CD1c-positive myeloid dendritic cell (primary cell): Measurements from ENCODE around the gene OSGIN1.

Experiments used
- DNase-seq: peaks from one replicate; pipeline ENCODE4 v3.0.0-alpha.2; 2016; ENCODE audit errors: extremely low spot score

The OSGIN1 gene

DNA sequence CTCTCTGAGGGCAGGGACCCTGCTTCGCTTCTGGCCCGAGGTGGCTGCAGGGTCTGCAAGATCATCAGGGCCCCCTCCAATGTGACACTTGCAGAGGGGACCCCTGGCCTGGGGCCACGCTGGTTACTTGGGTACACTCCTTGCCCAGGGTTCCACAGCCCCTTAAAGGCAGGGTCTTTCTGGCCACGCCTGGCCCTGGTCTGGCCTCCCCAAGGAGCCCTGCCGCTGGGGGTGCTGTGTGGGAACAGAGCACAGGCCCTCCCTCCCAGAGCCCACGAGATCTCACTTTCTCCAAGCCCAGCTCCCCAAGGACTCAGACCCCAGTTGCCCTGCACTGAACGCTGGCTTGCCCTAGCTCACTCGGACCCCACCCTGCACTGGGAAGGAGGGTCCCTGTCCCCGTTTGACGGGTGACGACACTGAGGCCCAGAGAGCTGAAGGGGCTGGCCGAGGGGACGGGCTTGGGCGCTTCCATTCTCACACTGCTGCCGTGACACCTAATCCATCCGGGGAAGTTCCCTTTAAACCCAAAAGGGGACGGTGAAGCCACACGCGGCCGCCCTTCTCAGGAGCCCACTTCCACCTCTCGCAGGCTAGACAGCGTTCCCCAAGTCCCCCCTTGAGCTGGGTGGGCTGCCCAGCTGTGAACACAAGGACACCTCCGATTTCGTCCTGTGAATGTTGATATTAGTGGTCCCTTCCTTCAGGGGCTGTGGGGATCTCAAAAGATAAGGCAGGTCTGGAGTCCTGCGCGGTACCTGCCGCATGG lies 26.9 kb upstream of the OSGIN1 start:
- DNase-seq, result no peak

DNA sequence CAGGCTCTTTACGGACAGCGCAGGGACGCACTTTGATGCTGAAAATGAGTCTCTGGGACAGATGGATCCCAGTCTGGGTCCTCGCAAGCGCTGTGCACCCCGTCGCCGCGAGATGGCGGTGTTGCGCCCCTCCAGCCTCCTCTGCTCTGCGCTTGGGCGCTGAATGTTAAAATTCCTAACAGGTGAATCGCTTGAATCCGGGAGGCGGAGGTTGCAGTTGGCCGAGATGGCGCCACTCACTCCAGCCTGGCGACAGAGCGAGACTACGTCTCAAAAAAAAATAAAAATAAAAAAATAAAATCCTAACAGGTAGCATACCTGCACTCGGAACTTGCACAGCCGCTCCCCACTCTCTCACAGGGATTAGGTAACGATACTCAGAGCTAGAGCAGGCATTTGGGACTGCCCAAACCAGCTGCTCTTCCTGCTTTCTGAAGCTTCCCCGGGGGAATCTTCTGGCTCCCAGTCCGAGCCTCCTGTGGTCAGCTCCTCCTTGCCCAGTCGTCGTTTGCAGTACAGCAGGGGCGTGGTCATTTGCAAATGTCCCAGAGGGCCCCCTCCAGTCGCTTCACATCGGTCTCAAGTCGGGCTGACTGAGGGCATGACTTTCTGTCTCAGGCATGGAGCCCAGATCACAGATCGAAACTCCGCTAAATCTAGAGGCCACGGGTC lies 26.2 kb upstream of the OSGIN1 start:
- peak; percentile 57 for DNase-seq

GRCh38 chr16:83928341-83929055 lies 24.5 kb upstream of the OSGIN1 start:
- no peak for DNase-seq

- DNase-seq, result no peak
Observed at GRCh38 chr16:83929811-83930555, 23.1 kb upstream of the OSGIN1 start.

- no peak for DNase-seq
Observed at GRCh38 chr16:83930730-83931500, 22.1 kb upstream of the OSGIN1 start.

DNA sequence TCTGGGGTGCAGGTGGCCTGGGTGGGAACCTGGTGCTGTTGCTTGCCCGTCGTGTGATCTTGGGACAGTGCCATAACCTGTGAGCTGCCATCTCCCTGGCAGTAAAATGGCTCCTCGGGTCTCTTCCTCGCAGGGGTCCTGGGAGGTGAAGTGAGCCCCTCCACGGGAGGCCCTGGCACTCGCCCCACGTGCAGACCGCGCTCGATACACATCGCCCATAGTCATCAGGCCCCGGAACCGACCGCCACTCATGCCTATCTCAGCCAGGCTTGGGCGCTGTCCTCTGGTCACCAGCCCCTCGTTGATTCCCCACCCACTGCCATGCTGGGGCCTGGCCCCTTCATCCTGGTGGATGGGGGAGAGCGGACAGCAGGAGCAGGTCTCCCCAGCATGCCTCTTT lies 21.5 kb upstream of the OSGIN1 start:
- no peak for DNase-seq

DNA sequence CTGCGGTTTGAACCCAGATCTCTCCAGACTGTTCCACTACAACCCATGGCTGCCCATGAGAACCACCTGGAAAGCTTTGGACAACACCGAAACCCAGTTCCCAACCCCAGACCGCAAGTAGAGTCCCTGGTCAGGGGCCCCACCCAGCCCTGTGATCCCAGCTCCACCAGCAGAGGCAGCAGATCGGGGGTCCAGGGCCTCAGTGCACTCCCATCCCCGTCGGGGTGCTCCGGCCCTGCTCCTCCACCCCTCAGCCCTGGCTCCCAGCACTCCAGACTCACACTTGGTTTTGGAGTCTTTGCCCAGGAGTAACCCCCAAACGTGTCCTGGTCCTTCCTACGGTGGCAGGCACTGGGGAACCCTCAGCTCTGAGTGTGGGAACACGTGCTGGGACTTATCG lies 20.7 kb upstream of the OSGIN1 start:
- no peak for DNase-seq

- no peak for DNase-seq
Observed at GRCh38 chr16:83932955-83933673, 19.9 kb upstream of the OSGIN1 start.

DNA sequence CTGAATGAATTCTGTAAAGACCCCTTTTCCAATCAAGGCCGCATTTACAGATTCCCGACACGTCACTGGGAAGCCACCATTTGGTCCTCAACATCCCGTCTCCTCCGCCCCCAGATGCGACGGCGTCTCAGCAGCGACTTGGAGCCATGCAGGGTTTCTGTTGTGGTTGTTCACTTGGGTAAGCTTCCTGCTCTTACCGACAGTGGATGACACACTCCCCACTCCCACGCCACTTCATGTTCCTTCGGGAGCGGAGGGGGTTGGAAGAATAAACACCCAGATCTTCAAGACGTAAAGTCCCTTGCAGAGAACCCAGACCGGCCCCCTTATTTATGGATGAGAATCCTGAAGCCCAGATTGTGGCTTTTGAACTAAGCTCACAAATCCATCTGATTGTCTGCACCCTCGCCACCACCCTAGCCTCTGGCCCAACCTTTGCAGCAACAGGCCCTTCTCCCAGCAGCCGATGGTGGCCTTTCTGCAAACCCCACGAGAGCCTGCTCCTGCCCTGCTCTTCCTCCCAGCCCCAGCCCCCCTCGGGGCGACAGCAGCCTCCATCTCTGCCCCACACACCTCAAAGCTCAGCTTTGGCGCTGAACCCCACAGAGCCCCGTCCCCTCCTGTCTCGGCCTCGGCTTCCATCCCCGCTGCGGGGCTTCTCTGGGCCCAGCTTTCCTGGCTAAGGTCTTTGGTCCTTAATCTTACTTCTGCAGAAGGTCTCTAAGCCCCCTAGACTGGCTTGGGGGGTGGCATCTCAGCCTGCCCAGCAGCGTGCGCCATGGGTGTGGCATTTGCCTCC lies 19.0 kb upstream of the OSGIN1 start:
- no peak for DNase-seq

DNA sequence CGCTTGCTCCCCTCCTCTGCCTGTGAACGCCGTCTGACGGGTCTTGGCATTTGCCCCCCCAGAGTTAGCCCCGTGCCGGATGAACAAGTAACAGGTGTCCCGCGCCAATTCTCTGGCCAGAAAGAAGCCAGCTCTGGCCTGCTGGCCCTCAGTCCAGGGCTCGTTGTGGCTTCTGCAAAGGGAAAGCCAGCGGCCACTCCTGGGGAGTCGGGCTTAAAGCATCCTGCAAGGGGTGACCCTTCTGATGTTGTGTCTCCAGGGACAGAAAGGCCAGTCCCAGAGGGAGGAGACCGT lies 18.4 kb upstream of the OSGIN1 start:
- no peak for DNase-seq

DNA sequence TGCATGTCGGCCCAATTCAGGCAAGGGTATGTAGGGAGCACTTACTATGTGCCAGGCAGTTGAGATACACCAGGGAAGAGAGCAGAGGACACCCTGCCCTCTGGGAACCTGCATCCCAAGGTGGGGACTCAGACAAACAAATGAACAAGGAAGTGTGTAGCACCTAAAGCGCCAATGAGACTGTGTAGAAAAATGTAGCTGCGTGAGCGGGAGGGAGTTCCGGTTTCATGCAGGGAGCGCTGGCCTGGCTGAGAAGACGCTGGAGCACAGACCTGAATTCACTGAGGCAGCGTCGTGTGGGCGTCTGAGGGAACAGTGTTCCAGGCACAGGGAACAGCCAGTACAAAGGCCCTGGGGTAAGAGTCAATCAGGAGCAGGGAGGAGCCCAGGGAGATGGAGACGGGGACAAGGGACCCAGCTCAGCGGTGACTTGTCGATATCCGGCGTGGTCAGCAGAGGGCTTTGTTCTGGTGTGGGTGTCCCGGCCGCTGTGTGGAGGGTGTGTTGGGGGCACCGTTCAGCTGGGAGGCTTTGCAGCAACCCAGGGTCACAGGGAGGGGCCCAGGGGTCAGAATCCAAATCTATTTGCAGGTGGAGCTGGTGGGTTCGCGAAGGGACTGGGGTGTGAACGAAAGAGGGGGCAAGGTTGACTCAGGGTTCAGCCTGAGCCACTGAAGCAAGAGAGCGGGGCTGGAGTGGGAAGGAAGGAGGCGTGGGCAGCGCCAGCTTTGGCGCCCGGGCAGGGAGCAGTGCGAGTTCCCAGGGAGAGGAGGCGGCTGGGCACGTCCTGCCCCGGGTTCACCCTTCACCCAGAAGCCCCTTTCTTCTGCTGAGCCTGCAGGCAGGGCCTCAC lies 17.8 kb upstream of the OSGIN1 start:
- no peak for DNase-seq

DNA sequence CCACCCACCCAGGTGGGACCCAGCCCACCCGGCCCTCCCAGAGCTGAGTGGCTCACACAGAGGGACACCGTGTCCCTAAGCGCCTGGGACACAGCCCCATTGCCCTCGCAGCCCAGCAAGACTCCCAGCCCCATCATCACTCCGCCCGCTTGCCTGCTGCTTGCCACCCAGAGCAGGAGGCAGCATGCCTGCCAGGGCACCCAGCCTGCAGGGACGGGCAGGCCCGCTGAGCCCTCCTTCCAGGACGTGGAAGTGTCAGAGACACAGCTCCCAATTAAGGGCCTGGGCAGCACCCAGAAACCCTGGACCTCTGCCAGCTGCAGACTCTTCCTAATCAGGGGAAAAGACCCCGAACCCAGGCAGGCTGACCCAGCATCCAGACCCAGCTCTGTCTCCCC lies 17.2 kb upstream of the OSGIN1 start:
- no peak for DNase-seq

DNA sequence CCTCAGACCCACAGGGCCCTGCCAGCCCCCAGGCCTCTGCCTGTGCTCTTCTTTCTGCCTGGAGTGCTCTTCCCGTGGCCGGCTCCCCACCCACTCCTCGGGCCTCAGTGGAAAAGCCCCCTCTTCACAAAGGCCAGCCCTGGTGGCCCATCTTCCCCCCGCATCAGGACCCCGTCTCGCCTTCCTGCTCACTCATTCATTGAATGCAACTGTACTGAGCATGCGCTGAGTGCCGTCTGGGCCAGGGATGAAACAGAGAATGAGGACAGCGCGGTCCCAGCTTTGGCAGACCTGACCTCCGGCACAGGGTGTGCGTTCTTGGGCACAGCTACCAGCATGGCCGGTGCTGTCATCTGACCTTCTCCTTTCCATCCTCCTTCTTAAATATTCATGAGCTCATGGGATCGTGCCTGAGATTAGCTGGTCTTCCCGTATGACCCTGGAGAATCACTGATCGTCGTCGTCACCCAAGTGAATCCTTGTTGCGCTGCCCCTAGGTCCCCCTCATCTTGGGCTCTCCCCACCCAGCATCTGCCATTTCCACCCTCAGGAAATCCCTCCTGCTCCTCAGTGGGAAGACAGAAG lies 16.4 kb upstream of the OSGIN1 start:
- DNase-seq, result no peak

DNA sequence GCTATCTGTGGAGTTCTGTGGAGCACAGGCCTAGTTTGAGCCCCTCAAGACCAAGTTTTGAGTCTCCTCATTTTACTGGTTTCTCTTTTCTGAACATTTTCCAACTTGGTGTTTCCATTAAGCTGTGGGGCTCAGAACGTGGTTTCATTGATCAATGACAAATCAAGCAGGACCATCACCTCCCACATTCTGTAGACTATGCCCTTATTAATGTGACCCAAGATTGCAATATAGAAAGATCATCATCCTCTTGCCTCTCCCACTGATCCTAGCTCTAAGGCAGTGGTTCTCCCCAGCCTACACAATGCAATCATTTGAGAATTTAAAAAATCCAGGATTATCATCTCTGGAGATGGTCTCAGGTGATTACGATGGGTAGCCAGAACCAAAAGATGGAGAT lies 15.8 kb upstream of the OSGIN1 start:
- no peak for DNase-seq

- DNase-seq, result no peak
Observed at GRCh38 chr16:83937922-83938885, 14.8 kb upstream of the OSGIN1 start.

- DNase-seq, result peak; percentile 66
Observed at GRCh38 chr16:83939266-83939855, 13.7 kb upstream of the OSGIN1 start.

- no peak for DNase-seq
Observed at GRCh38 chr16:83940119-83940518, 12.9 kb upstream of the OSGIN1 start.
